ENCODE measurements around the gene OR52E8. TPM values are rescaled to one million over a fixed set of nuclear protein-coding genes. Genes with fewer than 3 reads are reported as not detected.

OR52E8 gene
- total and polyA plus RNA-seq, 10 of the 15 experiments (the other 5 are each of a cell fraction or from before 2014, with no cell fraction given) = not detected

- no peak for TF ChIP-seq ATF2 (IDR thresholded peaks at IDR 0.05; ENCODE audit: low read length)
- no peak for TF ChIP-seq SMC3 (IDR thresholded peaks at IDR 0.05; ENCODE audit: borderline replicate concordance, low read length)
- TF ChIP-seq MEF2B (IDR thresholded peaks at IDR 0.05; ENCODE audit: partially characterized antibody, poor library complexity, severe bottlenecking) = no peak
- TF ChIP-seq, protein P1, sequence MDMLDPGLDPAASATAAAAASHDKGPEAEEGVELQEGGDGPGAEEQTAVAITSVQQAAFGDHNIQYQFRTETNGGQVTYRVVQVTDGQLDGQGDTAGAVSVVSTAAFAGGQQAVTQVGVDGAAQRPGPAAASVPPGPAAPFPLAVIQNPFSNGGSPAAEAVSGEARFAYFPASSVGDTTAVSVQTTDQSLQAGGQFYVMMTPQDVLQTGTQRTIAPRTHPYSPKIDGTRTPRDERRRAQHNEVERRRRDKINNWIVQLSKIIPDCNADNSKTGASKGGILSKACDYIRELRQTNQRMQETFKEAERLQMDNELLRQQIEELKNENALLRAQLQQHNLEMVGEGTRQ (IDR thresholded peaks at IDR 0.05; ENCODE audit: borderline replicate concordance, low read depth, low read length) = no peak
Observed at GRCh38 chr11:5807580-5807979, 49.9 kb downstream of the OR52E8 start (continued).

Other genes starting within 250 kb of the OR52E8 start
Only the 7 nearest of the 17 such genes appear.
- gene OR52N5, start 74.3 kb downstream of the OR52E8 start, total RNA-seq (2014; rRNA removed) = not detected in 2 replicates
- not detected in 2 replicates for gene OR52N5, start 74.3 kb downstream of the OR52E8 start, total RNA-seq (2014; rRNA removed; fragmentation: Illumina TruSeq; extraction: Trizol)
- gene OR52N5, start 74.3 kb downstream of the OR52E8 start, total RNA-seq (2021) = not detected in 2 replicates
- gene OR52N5, start 74.3 kb downstream of the OR52E8 start, polyA plus RNA-seq (2011; rRNA removed) = not detected in 2 replicates
- gene OR52N5, start 74.3 kb downstream of the OR52E8 start, polyA plus RNA-seq (2014; fragmentation: Illumina TruSeq; extraction: Trizol) = not detected in 2 replicates
- not detected for gene OR52N5, start 74.3 kb downstream of the OR52E8 start, polyA plus RNA-seq (2014; fragmentation: Nextera tagmentation; extraction: Ambion mirVana)
- not detected in 2 replicates for gene OR52N5, start 74.3 kb downstream of the OR52E8 start, polyA plus RNA-seq (2014; rRNA removed)
- not detected for gene OR52N5, start 74.3 kb downstream of the OR52E8 start, polyA plus RNA-seq (2016; fragmentation: Nextera tagmentation; extraction: Ambion mirVana)
- gene OR52N1, start 66.4 kb downstream of the OR52E8 start, total RNA-seq (2014; rRNA removed) = not detected in 2 replicates
- gene OR52N1, start 66.4 kb downstream of the OR52E8 start, total RNA-seq (2014; rRNA removed; fragmentation: Illumina TruSeq; extraction: Trizol) = not detected in 2 replicates
- gene OR52N1, start 66.4 kb downstream of the OR52E8 start, total RNA-seq (2021) = not detected in 2 replicates
- gene OR52N1, start 66.4 kb downstream of the OR52E8 start, polyA plus RNA-seq (2011; rRNA removed) = 0.04 and 0.13 TPM in 2 replicates
- not detected in 2 replicates for gene OR52N1, start 66.4 kb downstream of the OR52E8 start, polyA plus RNA-seq (2014; fragmentation: Illumina TruSeq; extraction: Trizol)
- not detected for gene OR52N1, start 66.4 kb downstream of the OR52E8 start, polyA plus RNA-seq (2014; fragmentation: Nextera tagmentation; extraction: Ambion mirVana)
- gene OR52N1, start 66.4 kb downstream of the OR52E8 start, polyA plus RNA-seq (2014; rRNA removed) = not detected in 2 replicates
- gene OR52N1, start 66.4 kb downstream of the OR52E8 start, polyA plus RNA-seq (2016; fragmentation: Nextera tagmentation; extraction: Ambion mirVana) = not detected
- 0.11 TPM in 1 of 2 replicates, not detected in the other for gene OR52N2, start 48.8 kb downstream of the OR52E8 start, total RNA-seq (2014; rRNA removed)
- not detected in 2 replicates for gene OR52N2, start 48.8 kb downstream of the OR52E8 start, total RNA-seq (2014; rRNA removed; fragmentation: Illumina TruSeq; extraction: Trizol)
- gene OR52N2, start 48.8 kb downstream of the OR52E8 start, total RNA-seq (2021) = not detected in 2 replicates
- gene OR52N2, start 48.8 kb downstream of the OR52E8 start, polyA plus RNA-seq (2011; rRNA removed) = 0.42 and 0.52 TPM in 2 replicates
- gene OR52N2, start 48.8 kb downstream of the OR52E8 start, polyA plus RNA-seq (2014; fragmentation: Illumina TruSeq; extraction: Trizol) = 0.06 TPM in 1 of 2 replicates, not detected in the other
- under 1 TPM; 0.24 to 0.40 TPM for gene OR52N2, start 48.8 kb downstream of the OR52E8 start, polyA plus RNA-seq (2014; fragmentation: Nextera tagmentation; extraction: Ambion mirVana)
- gene OR52N2, start 48.8 kb downstream of the OR52E8 start, polyA plus RNA-seq (2014; rRNA removed) = 0.15 TPM in 1 of 2 replicates, not detected in the other
- not detected for gene OR52N2, start 48.8 kb downstream of the OR52E8 start, polyA plus RNA-seq (2016; fragmentation: Nextera tagmentation; extraction: Ambion mirVana)
- not detected in 2 replicates for gene OR52E6, start 15.8 kb downstream of the OR52E8 start, total RNA-seq (2014; rRNA removed)
- not detected in 2 replicates for gene OR52E6, start 15.8 kb downstream of the OR52E8 start, total RNA-seq (2014; rRNA removed; fragmentation: Illumina TruSeq; extraction: Trizol)
- gene OR52E6, start 15.8 kb downstream of the OR52E8 start, total RNA-seq (2021) = not detected in 2 replicates
- not detected in 2 replicates for gene OR52E6, start 15.8 kb downstream of the OR52E8 start, polyA plus RNA-seq (2011; rRNA removed)
- gene OR52E6, start 15.8 kb downstream of the OR52E8 start, polyA plus RNA-seq (2014; fragmentation: Illumina TruSeq; extraction: Trizol) = not detected in 2 replicates
- gene OR52E6, start 15.8 kb downstream of the OR52E8 start, polyA plus RNA-seq (2014; fragmentation: Nextera tagmentation; extraction: Ambion mirVana) = not detected
- not detected in 2 replicates for gene OR52E6, start 15.8 kb downstream of the OR52E8 start, polyA plus RNA-seq (2014; rRNA removed)
- gene OR52E6, start 15.8 kb downstream of the OR52E8 start, polyA plus RNA-seq (2016; fragmentation: Nextera tagmentation; extraction: Ambion mirVana) = not detected
- gene OR52E4, start 22.9 kb upstream of the OR52E8 start, total RNA-seq (2014; rRNA removed) = not detected in 2 replicates
- not detected in 2 replicates for gene OR52E4, start 22.9 kb upstream of the OR52E8 start, total RNA-seq (2014; rRNA removed; fragmentation: Illumina TruSeq; extraction: Trizol)
- gene OR52E4, start 22.9 kb upstream of the OR52E8 start, total RNA-seq (2021) = not detected in 2 replicates
- not detected in 2 replicates for gene OR52E4, start 22.9 kb upstream of the OR52E8 start, polyA plus RNA-seq (2011; rRNA removed)
- gene OR52E4, start 22.9 kb upstream of the OR52E8 start, polyA plus RNA-seq (2014; fragmentation: Illumina TruSeq; extraction: Trizol) = not detected in 2 replicates
- not detected for gene OR52E4, start 22.9 kb upstream of the OR52E8 start, polyA plus RNA-seq (2014; fragmentation: Nextera tagmentation; extraction: Ambion mirVana)
- not detected in 2 replicates for gene OR52E4, start 22.9 kb upstream of the OR52E8 start, polyA plus RNA-seq (2014; rRNA removed)
- gene OR52E4, start 22.9 kb upstream of the OR52E8 start, polyA plus RNA-seq (2016; fragmentation: Nextera tagmentation; extraction: Ambion mirVana) = not detected
- not detected in 2 replicates for gene OR52E5, start 35.5 kb upstream of the OR52E8 start, total RNA-seq (2014; rRNA removed)
- not detected in 2 replicates for gene OR52E5, start 35.5 kb upstream of the OR52E8 start, total RNA-seq (2014; rRNA removed; fragmentation: Illumina TruSeq; extraction: Trizol)
- gene OR52E5, start 35.5 kb upstream of the OR52E8 start, total RNA-seq (2021) = not detected in 2 replicates
- not detected in 2 replicates for gene OR52E5, start 35.5 kb upstream of the OR52E8 start, polyA plus RNA-seq (2011; rRNA removed)
- gene OR52E5, start 35.5 kb upstream of the OR52E8 start, polyA plus RNA-seq (2014; fragmentation: Illumina TruSeq; extraction: Trizol) = not detected in 2 replicates
- not detected for gene OR52E5, start 35.5 kb upstream of the OR52E8 start, polyA plus RNA-seq (2014; fragmentation: Nextera tagmentation; extraction: Ambion mirVana)
- gene OR52E5, start 35.5 kb upstream of the OR52E8 start, polyA plus RNA-seq (2014; rRNA removed) = not detected in 2 replicates
- gene OR52E5, start 35.5 kb upstream of the OR52E8 start, polyA plus RNA-seq (2016; fragmentation: Nextera tagmentation; extraction: Ambion mirVana) = not detected
- not detected in 2 replicates for gene OR56A3, start 84.6 kb upstream of the OR52E8 start, total RNA-seq (2014; rRNA removed)
- not detected in 2 replicates for gene OR56A3, start 84.6 kb upstream of the OR52E8 start, total RNA-seq (2014; rRNA removed; fragmentation: Illumina TruSeq; extraction: Trizol)
- gene OR56A3, start 84.6 kb upstream of the OR52E8 start, total RNA-seq (2021) = not detected in 2 replicates
- gene OR56A3, start 84.6 kb upstream of the OR52E8 start, polyA plus RNA-seq (2011; rRNA removed) = not detected in 2 replicates
- not detected in 2 replicates for gene OR56A3, start 84.6 kb upstream of the OR52E8 start, polyA plus RNA-seq (2014; fragmentation: Illumina TruSeq; extraction: Trizol)
- not detected for gene OR56A3, start 84.6 kb upstream of the OR52E8 start, polyA plus RNA-seq (2014; fragmentation: Nextera tagmentation; extraction: Ambion mirVana)
- not detected in 2 replicates for gene OR56A3, start 84.6 kb upstream of the OR52E8 start, polyA plus RNA-seq (2014; rRNA removed)
- not detected for gene OR56A3, start 84.6 kb upstream of the OR52E8 start, polyA plus RNA-seq (2016; fragmentation: Nextera tagmentation; extraction: Ambion mirVana)

All from GM12878 (cell line).